HG03571 (cell line): ENCODE measurements around the gene IFRD2.
A peak's percentile ranks its signal among the peaks of the same experiment; 100 is the strongest.

Source experiments
- ATAC-seq: cut with Tn5 transposase; IDR thresholded peaks from one replicate; pipeline ENCODE4 v1.9.1; 2021; ENCODE audit not compliant: unreplicated experiment

Gene IFRD2

GRCh38 chr3:50302095-50303012 lies 10.1 kb upstream of the IFRD2 start:
- no peak for ATAC-seq

GRCh38 chr3:50300681-50301254 lies 8.5 kb upstream of the IFRD2 start:
- no peak for ATAC-seq

GRCh38 chr3:50299929-50300680 lies 7.9 kb upstream of the IFRD2 start:
- no peak for ATAC-seq

DNA sequence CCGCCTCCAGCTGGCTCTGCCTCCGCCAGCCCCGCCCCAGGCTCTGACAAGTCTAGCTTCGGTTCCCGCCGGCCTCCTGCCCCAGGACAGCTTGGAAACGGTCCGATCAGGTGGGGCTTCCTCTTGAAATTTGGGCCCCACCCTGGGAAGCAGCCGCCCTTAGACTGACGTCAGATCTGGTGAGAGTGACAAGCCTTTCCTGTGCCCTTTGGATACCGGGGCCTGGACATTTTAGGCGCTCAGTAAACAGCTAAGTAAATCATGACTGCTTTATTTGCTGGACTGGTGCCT lies 7.4 kb upstream of the IFRD2 start:
- ATAC-seq: no peak

- peak; percentile 84 for ATAC-seq
These were observed 6.8 kb upstream of the IFRD2 start, which contains the start of the genes HYAL3 and NAA80 for GRCh38 chr3:50298836-50299637. TSS of gene HYAL3 (minus strand) at chr3:50299405. CDS start at chr3:50295602, 3,803 bp downstream. TSS of gene NAA80 (minus strand) at chr3:50299405. CDS start at chr3:50297463, 1,942 bp downstream.

- ATAC-seq: no peak
These were observed 5.9 kb upstream of the IFRD2 start for GRCh38 chr3:50297896-50298725.

DNA sequence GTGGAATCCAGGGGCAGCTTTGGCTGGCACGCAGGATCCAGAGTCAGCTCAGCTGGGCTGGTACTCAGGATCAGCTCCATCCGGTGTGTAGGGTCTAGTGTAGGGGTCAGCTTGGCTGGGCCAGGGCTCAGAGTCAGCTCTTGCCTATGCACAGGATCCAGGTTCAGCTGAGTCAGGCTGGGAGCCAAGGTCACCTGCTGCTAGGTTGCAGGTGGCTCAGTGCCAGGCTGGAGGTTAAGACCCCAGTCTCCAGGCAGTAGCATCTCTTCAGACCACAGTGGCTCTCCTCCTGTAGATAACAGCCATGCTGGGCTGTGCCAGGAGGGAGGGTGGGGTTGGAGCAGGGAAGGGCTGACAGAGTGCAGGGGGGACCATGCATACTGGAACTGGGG lies 5.2 kb upstream of the IFRD2 start:
- no peak for ATAC-seq

- ATAC-seq: no peak
These were observed 4.6 kb upstream of the IFRD2 start for GRCh38 chr3:50296721-50297383.

DNA sequence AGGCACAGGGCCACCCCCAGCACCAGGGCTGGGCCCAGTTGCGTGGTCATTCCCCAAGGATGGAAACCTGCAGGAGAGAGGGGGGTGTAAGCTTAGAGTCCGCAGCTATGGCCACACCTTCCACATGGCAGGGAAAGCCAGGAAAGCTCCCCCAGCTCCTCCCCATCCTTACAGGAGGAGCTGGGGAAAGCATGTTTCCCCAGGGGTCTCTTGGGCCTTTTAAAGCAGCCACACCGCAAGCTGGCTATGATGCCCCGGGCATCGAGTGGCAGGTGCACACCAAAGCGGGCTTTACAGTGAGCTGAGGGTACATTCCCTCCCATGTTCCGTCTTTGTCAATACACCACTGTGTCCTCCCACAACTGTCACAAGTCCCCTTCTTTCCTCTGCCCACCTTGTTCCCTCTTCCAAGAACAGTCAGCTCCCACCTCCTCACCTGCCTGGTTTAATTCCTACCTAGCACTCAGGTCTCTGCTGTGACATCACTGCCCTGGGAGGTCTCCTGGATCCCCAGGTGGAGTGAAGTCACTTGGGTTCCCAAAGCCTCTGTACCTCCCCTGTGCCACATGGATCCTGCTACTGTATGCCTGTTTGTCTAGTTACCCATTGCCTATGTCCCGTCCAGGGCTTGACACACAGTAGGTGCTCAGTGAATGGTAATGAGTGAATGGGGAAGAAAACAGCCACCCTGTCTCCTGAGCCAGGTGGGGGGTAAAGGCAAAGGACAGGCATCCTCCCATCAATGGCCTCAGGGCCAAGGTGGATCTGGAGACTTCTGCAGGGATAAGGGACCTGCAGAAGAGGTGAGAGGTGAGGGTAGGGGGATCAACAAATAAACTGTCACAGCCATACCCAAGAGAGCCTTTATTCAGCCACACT lies 3.6 kb upstream of the IFRD2 start:
- ATAC-seq: no peak

GRCh38 chr3:50294492-50295403 lies 2.5 kb upstream of the IFRD2 start:
- no peak for ATAC-seq

- no peak for ATAC-seq
These were observed 1.9 kb upstream of the IFRD2 start for GRCh38 chr3:50294089-50294488.

GRCh38 chr3:50293079-50293801 lies 1.0 kb upstream of the IFRD2 start:
- ATAC-seq: no peak

DNA sequence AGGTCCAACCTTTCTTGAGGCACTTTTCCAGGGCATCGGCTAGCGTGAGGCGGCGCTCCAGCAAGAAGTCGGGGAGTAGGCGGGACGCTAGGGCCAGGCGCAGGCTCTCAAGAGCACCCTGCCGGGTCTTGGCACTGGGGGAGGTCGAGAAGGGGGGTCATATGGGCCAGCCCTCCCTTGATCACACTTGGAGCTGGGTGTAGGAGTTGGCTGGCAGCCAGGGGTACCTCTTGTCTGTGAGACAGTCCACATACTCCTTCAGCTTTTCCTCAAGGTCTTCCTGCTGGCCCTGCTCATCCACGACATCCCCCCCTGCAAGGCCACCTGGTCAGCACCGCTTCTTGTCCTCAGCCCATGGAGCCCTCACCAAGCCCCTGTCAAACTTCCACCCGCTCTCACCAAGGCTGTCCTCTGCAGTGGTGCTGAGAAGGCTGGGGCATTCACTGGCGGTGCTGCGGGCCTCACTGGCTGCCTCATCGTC lies 2.0 kb downstream of the IFRD2 start:
- no peak for ATAC-seq

DNA sequence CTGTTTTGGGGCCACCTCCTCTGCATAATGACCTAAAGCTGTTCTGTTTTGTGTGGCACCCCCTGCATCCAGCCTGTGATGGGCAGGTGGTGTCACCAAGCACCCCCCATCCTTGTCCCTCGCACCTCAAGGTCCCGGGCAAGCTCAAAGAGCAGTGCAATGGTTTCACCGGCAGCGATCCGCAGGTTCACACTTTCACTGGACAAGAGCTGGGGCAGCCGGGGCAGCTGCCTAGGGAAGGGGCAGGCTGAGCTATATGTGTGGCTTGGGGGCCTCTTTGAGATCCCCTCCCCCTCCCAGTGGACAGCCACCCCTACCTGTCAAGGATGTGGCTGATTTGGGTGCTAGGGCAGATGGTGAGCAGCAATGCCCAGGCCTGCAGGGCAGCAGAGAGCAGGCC lies 3.1 kb downstream of the IFRD2 start:
- no peak for ATAC-seq

GRCh38 chr3:50288387-50289007 lies 3.7 kb downstream of the IFRD2 start:
- no peak for ATAC-seq

GRCh38 chr3:50287262-50287661 lies 5.0 kb downstream of the IFRD2 start:
- ATAC-seq: no peak
